Effector CD4-positive, alpha-beta T cell (primary cell): ENCODE data around the gene OGT.
"Not testable (repeated sequence)": the region's sequence is repeated elsewhere in the genome, so short reads cannot be mapped to it uniquely, and the experiment has no call there.

Experiments used
- DNase-seq: peaks from one replicate; pipeline ENCODE4 v3.0.0-alpha.2; 2020
- total RNA-seq: gene quantifications from one replicate; lab custom pipeline; 2026; lab: John Stamatoyannopoulos, UW

Gene OGT
- total RNA-seq = 959 reads per million, percentile 99 among the genes with 10 or more reads in this experiment

DNA sequence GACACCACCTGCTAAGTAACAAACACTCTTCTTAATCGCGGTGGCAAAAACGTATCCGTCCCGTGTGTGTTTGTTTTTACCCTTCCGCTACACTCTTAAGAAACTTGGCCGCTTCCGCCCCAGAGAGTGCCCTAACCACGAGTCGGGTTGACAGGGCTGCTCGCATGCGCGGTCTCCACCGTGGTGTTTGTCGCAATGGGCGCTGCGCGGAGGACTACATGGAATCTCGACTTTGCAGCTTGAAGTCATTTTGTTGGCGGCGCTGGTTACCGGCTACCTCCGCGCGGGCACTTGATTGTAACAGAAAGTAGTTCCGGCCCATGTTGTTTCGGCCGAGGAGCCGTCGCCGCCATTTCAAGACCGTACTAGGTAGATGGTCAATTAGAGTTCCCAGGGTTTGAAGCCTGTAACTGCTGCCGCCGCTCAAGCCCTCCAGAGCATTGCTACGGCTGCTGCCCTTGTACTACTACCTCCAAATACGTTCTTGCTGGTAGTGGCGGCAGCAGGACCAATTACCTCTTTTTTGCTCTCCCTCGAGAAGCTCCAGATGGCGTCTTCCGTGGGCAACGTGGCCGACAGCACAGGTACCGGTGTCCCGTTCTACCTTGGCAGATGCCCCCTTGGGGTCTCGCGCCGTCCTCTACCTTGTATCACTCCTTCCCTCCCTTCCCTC is at the start of gene OGT:
Gene OGT, plus strand, starts transcription at position 352 of the 673 bp plus-strand sequence. Its CDS starts 196 bp downstream, at position 548.
- peak; percentile 86 for DNase-seq

DNA sequence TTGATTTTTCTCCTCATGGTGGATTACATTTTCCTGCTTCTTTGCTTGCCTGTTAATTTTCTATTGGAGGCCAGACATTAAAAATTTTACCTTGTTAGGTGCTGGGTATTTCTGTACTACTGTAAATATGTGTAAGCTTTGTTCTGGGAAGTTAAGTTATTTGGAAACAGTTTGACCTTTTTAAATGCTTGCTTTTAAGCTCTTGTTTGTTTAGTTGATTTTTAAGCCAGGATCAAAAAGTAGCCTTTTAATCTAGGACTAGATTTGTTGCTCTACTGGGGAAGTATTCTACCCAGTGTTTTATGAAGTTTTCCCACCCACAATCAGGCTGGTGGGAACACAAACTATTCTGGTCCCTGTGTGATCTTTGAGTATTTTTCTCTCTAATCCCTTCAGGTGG is 45.1 kb upstream of the OGT start:
- DNase-seq = no peak

DNA sequence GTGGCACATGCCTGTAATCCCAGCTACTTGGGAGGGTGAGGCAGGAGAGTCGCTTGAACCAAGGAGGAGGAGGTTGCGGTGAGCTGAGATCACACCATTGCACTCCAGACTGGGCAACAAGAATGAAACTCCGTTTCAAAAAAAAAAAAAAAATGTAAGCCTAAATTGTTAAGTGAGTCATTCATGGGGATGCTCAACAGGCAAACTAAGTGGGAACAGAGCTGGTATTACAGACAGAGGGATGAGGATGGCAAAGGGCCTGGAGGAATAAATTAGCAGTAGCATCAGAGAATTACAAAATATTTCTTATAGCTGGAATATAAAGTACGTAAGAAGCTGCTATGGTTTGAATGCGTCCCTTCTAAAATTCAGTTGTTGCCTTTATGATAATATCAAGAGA is 43.4 kb upstream of the OGT start:
- no peak for DNase-seq

DNA sequence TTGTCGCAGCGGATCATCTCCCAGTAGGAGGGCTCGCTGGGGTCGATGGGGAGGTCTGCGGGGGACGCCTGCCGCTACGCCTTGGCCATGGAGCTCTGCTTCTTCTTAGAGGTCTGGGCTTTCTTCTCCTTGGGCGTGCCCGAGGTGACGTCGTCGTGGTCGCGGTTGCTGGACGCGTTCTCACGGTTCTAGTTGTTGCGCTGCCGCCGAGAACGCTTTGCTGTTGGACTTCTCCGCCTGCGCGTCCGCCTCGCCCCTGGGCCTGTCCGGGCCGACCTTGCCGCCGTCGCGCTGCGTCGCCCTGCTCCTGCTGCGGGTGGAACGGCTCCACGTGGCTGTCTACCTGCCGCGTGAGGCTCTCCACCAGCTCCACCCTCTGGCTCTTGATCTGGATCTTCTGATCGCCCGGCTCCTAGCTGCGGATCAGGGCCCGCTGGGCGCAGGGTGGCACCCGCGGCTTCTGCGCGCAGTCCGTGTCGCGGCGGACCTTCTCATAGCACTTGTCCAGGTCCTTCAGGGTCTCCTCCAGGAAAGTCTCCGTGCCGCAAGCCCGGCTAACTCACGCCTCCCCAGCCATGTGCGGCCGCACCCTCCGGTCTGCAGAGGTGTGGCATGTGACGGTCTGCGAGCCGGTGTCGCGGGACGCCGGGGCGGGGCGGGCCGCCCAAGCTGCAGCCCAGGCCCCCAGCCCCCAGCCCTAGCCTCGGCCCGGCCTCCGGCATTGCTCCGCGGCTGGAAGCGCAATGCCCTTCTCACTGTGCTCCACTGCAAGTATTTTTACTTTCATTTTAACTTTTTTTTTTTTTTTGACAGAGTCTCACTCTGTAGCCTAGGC is 40.5 kb upstream of the OGT start:
- peak; percentile 21 for DNase-seq

DNA sequence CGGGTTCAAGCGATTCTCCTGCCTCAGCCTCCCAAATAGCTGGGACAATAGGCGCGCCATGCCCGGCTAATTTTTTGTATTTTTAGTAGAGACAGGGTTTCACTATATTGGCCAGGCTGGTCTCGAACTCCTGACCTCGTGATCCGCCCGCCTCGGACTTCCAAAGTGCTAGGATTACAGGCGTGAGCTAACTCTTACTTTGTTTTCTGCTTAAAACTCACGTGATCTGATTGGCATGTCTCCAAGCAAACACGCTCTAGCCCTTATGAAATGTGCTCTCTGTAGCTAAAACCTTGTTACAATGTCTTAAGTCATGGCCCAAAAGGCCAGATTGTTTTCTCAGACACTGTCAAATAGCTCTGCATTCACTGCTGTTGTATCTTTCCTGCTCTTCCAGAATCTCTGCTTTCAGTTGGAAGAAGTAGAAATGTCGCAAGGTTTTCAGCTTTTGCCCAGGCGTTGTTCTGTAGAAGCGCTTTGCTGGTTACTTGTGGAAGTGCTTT is 39.7 kb upstream of the OGT start:
- no peak for DNase-seq

DNA sequence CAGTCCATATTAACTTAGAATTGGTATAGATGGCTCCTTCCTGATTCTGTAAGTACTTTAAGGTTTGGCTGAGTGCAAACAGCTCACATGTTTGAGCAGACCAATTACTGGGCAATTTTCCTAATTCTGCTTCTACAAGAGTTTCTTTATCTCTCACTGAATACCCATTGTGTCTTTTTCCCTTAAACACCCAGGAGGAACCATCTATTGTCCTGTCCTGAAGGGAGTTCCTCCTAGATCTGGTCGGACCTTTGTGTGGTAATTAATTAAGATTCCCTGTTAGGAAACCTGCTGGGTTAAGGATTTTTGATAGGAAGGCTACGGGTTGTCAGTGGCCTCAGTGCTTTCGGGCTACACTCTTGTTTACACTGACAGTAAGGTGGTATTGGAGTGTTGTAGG is 36.9 kb upstream of the OGT start:
- not testable (repeated sequence) for DNase-seq

DNA sequence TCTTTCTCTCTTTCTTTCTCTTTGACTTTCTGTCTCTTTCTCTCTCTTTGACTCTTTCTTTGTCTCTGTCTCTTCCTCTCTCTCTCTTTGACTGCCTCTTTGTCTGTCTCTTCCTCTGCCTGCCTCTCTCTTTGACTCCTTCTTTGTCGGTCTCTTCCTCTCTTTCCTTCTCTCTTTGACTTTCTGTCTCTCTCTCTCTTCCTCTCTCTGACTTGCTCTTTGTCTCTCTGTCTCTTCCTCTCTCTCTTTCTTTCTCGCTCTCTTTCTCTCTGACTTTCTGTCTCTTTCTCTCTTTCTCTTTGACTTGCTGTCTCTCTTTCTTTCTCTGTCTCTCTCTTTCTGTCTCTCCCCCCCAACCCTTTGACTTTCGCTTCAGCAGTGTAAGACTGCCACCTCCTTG is 36.4 kb upstream of the OGT start:
- no peak for DNase-seq

DNA sequence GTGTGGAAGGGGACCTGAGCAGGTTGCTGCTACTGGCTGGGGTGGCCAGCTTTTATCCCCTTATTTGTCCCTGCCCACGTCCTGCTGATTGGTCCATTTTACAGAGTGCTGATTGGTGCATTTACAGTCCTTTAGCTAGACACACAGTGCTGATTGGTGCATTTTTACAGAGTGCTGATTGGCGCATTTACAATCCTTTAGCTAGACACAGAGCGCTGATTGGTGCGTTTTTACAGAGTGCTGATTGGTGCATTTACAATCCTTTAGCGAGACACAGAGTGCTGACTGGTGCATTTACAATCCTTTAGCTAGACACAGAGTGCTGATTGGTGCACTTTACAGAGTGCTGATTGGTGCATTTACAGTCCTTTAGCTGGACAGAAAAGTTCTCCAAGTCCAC is 30.8 kb upstream of the OGT start:
- DNase-seq = not testable (repeated sequence)

DNA sequence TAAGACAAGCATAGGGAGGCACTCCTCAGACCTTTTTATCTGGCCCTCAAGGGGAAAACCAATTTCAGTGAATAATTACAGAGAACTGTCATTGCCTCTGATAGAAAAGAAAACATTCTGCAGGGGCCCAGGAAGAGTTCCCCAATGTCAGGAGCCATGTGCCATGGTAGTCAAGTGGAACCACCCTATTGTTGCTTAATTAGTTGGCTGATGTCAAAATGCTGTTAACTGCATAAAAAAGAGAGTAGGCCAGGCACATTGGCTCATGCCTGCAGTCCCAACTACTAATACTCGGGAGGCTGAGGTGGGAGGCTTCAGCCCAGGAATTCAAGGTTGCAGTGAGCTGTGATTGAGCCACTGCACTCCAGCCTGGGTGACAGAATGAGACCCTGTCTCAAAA is 28.6 kb upstream of the OGT start:
- no peak for DNase-seq

DNA sequence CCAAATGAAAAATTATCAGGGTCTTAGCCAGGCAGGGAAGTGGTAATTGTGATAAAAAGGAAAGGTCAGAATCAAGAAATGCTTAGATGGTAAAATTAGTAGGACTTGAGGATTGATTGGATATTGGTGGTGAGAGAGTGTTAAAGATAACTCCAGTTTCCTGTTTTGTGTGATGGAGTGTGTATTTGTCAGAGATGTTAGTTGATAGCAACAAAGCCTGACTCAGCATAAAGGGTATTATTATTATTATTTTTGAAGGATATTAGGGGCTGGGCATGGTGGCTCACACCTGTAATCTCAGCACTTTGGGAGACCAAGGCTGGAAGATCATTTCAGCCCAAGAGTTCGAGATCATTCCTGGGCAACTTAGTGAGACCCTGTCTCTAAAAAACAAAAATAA is 23.6 kb upstream of the OGT start:
- DNase-seq = no peak

DNA sequence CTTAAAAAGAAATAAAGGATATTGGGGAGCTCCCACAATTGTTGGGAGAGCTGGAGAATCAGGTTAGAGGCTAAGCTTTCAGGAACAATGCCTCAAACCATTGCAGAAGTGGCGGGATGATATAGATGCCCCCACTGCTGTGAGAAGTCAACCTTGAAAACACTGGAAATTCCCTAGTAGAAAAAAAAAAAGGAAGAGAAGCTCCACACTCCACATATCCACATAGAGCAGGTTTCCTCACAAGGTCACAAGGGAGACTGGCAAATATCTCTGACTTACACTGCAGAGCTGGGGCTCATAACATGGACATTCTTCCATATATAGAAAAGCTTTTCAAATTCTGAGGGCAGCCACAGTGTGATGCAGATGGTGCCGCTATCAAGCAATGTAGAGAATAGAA is 22.7 kb upstream of the OGT start:
- no peak for DNase-seq

DNA sequence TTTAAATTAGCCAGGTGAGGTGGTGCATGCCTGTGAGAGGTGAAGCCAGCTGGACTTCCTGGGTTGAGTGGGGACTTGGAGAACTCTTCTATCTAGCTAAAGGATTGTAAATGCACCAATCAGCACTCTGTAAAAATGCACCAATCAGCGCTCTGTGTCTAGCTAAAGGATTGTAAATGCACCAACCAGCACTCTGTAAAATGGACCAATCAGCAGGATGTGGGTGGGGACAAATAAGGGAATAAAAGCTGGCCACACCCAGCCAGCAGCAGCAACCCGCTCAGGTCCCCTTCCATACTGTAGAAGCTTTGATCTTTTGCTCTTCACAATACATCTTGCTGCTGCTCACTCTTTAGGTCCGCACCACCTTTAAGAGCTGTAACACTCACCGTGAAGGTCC is 19.2 kb upstream of the OGT start:
- DNase-seq = not testable (repeated sequence)

DNA sequence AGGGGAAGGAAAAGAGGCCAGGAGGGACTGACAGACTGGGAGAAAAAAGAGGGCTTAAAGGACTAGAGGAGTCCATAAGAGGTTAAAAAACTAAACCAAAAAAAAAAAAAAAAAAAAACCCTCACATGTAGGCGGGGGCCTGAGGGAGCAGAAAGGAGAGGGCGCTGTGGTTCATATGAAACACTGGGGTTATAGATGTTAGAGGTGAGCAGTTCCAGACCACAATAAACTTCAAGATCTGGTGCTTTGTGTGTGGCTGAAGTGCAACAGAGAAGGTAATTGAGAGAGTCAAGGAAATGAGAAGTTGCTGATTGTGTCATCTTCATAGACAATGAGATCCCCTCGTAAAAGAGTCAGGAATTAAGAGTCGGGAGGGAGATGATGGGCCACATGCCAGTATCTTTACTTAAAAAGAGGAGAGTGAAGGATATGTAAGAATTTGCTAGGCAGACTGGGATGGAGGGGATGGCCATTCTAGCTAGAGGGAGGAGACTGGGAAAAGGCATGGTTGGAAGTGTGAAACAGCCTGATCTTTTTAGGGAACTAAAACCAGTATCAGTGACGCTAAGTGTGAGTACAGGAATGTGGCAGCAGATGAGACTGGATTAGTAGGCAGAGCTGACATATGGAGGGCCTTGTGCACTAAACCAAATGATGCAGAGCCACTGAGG is 18.4 kb upstream of the OGT start:
- no peak for DNase-seq

DNA sequence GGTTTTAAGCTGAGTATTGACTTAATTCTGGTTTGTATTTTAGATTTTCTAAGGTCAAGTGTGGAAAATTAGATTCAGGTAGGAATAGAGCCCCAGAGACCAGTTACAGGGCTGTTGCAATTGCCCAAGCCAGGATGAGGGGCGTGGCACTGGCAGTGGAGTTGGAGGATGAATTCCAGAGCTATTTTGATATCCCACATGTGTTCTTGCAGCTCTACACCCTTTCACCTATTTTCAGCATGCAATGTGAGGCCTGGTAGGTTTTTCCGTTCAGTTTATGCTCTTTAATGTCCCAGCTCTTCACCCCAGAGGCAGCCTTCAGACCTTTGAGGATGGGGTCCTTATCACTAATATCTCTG is 17.9 kb upstream of the OGT start:
- no peak for DNase-seq

DNA sequence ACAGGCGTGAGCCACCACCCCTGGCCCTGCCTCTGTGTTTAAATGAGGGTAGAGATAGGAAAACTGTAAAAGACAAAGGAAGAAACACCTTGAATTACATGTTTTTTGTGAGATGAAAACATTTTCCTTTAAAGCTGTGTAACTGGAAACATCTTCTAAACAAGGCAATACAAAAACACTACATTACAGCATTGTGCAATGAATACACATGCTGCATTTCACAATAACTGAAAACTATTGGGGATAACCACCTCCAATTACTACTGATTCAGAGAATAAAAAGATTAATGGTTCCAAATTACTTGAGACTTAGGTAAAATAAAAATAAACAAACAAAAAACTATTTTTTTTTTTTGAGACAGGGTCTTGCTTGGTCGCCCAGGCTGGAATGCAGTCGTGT is 7.6 kb upstream of the OGT start:
- DNase-seq = no peak

DNA sequence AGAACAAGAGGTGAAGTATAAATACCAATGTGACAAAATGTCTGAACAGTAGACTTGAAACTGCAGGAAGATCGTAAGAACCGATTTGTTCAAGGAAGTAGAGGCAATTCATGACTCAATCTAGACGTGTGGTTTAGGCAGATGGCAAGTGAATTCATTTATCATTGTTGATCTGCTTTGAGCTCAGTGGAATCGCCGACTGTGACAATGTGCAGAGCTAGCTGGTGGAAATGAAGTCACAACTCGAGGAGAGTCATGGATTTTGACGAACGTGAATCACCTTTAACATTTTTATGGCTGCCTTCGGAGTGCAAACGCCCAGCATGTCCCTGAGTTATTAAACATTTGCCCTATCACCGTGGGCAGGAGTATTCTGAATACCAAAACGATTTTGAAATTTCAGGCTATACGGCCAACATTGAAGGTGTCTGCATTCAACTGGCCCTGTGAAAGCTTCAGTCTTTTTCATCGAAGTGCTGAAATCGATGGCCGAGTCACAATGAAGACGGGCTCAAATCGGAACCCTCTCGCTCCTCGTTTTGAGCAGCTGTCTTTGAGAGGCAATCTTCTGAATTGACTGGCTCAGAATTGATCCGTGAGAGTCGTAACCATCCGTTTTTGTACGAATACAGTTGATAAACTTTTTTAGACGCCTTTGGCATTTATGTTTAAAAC is 689 bp upstream of the OGT start:
- DNase-seq = peak; percentile 59

DNA sequence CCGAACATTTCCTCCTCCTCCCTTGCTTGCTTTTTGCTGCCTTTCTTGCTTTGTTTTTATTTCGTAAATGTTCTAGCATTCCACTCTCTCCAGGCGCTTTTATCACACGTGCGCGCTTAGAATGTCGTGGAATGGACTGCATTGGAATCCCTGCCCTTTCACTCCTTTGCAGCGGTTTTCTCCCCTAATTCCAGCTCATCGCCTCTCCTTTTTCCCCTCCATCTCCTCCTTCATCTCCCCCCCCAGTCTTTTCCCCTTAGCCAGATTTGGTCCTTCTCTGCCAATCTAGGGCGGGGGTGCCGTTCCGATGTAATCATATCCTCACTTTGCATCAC is 579 bp downstream of the OGT start:
- no peak for DNase-seq

DNA sequence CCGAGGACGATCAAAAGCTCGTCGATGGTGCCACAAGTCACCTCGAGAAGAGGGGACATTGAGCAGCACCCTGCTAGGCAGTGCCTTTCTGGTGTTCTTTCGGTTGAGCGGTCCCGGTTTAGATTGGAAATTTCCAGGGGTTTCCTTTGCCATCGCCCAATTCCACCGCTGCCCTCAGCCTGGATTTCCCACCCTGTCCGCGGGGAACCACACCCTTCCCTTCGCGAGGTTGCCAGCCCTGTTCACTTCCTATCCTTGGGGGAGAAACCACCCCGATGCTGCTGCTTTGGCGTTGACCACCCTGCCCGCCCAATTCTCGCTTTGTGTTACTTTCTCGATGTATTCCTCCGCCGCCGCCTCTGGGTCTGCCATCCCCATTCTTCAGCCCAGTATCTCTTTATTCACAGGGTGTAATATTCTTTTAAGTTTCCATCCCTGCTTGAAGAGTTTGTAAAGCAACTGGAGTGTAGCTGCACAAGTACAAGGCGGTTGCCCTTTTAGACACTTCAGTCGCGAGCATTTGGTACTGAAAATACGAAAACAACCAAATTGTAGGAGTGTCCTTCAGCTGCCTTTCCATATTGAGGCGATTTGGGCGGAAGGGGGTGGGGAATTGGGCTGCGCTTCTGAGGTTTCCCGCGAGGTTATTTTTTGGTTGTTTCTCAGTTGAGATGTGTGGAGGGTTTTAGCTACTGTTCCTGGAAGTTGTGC is 1.1 kb downstream of the OGT start:
- peak; percentile 29 for DNase-seq

DNA sequence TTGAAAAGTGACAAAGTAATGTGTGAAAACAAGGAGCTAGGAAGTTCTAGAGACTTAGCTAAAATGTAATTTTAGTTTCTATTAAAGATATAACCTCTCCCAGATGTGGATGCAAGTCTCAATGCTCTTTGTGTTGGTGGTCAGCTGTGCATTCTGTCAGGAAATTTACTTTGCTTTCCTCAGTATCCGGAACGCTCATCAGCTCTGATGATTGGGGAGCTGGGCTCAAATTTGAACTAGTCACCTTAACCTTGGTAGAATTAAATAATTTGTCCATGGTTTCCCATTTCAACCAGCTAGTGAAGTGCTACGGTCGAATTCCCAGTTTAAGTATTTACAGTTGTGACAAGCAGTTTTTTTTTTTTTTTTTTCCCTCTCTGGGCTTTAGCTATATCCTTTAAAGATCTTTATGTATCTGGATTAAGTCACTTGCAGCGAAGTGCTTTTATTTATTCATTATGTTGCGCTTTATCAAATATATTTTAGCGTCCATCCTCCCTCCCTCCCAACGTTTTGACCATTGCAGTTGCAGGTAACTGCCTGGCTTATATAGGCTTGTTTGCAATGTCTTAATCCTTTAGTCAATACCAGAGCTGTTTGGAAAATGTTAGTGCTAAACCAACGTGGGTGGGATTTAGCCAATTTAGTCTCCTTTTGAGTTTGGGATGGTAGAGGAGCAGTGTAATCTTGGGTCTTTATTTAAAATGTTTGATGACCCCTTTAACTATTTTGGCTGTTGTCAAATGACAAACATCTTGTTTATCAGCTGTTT is 2.1 kb downstream of the OGT start:
- no peak for DNase-seq

DNA sequence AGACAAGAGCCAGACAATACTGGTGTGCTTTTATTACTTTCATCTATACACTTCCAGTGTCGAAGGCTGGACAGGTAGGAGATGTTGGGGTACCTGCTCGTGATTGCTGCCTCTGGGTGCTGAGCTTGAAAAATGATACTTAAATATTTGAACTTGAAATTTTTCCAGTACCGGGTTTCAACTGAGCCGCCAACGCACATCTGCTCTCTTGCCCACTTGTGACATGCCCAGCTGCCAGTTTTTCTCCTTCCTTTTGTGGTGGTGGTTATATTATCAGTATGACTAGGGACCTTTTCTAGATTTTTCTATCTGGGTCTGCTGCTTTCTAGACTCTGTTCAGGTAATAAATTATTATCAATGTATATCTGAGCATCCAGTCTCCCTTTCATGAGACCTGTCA is 3.4 kb downstream of the OGT start:
- no peak for DNase-seq

DNA sequence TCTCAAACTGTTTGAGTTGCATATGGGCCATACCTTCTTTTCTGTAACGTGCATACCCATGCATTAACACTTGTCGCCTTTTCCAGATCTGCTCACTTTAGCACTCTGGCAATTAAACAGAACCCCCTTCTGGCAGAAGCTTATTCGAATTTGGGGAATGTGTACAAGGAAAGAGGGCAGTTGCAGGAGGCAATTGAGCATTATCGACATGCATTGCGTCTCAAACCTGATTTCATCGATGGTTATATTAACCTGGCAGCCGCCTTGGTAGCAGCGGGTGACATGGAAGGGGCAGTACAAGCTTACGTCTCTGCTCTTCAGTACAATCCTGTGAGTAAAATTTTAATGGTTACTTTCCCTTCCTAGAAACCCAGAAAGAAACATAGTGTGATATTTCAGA is 4.8 kb downstream of the OGT start:
- no peak for DNase-seq

DNA sequence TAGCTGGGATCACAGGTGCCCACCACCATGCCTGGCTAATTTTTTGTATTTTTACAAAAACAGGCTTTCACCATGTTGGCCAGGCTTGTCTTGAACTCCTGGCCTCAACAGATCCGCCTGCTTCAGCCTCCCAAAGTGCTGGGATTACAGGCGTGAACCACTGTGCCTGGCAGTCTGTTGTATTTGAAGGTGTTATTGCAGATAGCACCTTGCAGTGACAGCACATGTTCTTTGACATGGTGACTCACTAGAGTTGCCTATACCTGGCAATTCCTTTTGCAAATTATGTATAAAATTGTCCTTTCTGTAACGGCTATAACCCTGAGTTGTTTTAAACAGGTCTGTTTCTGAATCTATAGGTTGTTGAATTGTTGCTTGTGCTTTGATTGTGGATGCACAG is 7.9 kb downstream of the OGT start:
- no peak for DNase-seq
